GM19324 (cell line): ENCODE results near the gene ATG2A.
A peak's percentile ranks its signal among the peaks of the same experiment; 100 is the strongest.

Source experiments
- ATAC-seq: cut with Tn5 transposase; IDR thresholded peaks from one replicate; pipeline ENCODE4 v1.9.1; 2021; ENCODE audit warnings: mild to moderate bottlenecking, moderate library complexity; ENCODE audit not compliant: unreplicated experiment, low FRiP score

ATG2A gene

GRCh38 chr11:64925536-64926436 is 8.8 kb upstream of the ATG2A start:
- ATAC-seq, result no peak

GRCh38 chr11:64924910-64925284 is 7.9 kb upstream of the ATG2A start:
- peak; percentile 9 for ATAC-seq

- peak; percentile 82 for ATAC-seq
Measured at GRCh38 chr11:64923944-64924909, 7.2 kb upstream of the ATG2A start, which contains the start of gene PPP2R5B. Gene PPP2R5B (plus strand): TSS chr11:64924689. CDS start chr11:64925735, 1,046 bp downstream.

- no peak for ATAC-seq
Measured at GRCh38 chr11:64923151-64923661, 6.2 kb upstream of the ATG2A start.

GRCh38 chr11:64921384-64921783 is 4.4 kb upstream of the ATG2A start:
- no peak for ATAC-seq

- no peak for ATAC-seq
Measured at GRCh38 chr11:64920124-64920523, 3.1 kb upstream of the ATG2A start.

- ATAC-seq, result no peak
Measured at GRCh38 chr11:64919627-64920026, 2.6 kb upstream of the ATG2A start.

GRCh38 chr11:64918017-64918416 is 1.0 kb upstream of the ATG2A start:
- ATAC-seq, result no peak

- no peak for ATAC-seq
Measured at GRCh38 chr11:64917663-64917995, 620 bp upstream of the ATG2A start.

GRCh38 chr11:64916040-64916774 is 802 bp downstream of the ATG2A start:
- ATAC-seq, result no peak

GRCh38 chr11:64915376-64915887 is 1.6 kb downstream of the ATG2A start:
- ATAC-seq, result no peak

- no peak for ATAC-seq
Measured at GRCh38 chr11:64914123-64914522, 2.9 kb downstream of the ATG2A start.

GRCh38 chr11:64913171-64913727 is 3.8 kb downstream of the ATG2A start:
- no peak for ATAC-seq

- ATAC-seq, result no peak
Measured at GRCh38 chr11:64911689-64912088, 5.3 kb downstream of the ATG2A start.

GRCh38 chr11:64911142-64911541 is 5.9 kb downstream of the ATG2A start:
- ATAC-seq, result no peak

GRCh38 chr11:64910451-64911093 is 6.4 kb downstream of the ATG2A start:
- ATAC-seq, result no peak

- ATAC-seq, result no peak
Measured at GRCh38 chr11:64909653-64910343, 7.2 kb downstream of the ATG2A start.

- no peak for ATAC-seq
Measured at GRCh38 chr11:64908766-64909165, 8.2 kb downstream of the ATG2A start.

GRCh38 chr11:64906314-64906635 is 10.7 kb downstream of the ATG2A start:
- no peak for ATAC-seq
